CD4-positive, alpha-beta T cell treated with Interleukin-21 for 1 hour (primary cell): ENCODE measurements around the gene ZNF514.

Experiments
- DNase-seq: peaks from one replicate; pipeline ENCODE4 v3.0.0-alpha.2; 2020

The ZNF514 gene

GRCh38 chr2:95159690-95160449 is at the start of gene ZNF514:
ZNF514 (minus strand) TSS chr2:95159848; CDS start chr2:95153253, 6,595 bp downstream.
- DNase-seq, result peak; percentile 84

GRCh38 chr2:95208106-95208505 is 48.5 kb upstream of the ZNF514 start:
- DNase-seq, result no peak

GRCh38 chr2:95207111-95207961 is 47.7 kb upstream of the ZNF514 start, which contains the start of gene ZNF892:
ZNF892 (plus strand) TSS chr2:95207521; CDS start chr2:95207816, 295 bp downstream.
- peak; percentile 82 for DNase-seq

- no peak for DNase-seq
Measured at GRCh38 chr2:95206096-95206495, 46.4 kb upstream of the ZNF514 start.

DNA sequence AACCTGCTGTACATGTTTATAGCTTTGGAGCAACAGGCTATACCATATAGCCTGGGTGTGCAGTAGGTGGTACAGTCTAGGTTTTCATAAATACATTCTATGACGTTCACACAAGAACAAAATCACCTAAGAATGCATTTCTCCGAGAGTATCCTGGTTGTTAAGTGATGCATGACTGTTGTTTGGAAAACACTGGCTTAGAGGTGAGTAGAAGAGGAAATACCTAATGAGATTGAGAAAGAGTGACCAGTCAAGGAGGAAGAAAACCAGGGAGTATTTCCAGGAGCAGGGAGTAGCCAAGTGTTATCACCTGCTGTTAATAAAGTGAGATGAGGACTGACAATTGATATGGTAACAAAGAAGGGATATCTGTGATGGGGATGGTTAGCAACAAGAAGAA is 44.7 kb upstream of the ZNF514 start:
- DNase-seq, result no peak

GRCh38 chr2:95203911-95204310 is 44.3 kb upstream of the ZNF514 start:
- DNase-seq, result no peak

- DNase-seq, result peak; percentile 40
Measured at GRCh38 chr2:95192956-95193355, 33.3 kb upstream of the ZNF514 start.

DNA sequence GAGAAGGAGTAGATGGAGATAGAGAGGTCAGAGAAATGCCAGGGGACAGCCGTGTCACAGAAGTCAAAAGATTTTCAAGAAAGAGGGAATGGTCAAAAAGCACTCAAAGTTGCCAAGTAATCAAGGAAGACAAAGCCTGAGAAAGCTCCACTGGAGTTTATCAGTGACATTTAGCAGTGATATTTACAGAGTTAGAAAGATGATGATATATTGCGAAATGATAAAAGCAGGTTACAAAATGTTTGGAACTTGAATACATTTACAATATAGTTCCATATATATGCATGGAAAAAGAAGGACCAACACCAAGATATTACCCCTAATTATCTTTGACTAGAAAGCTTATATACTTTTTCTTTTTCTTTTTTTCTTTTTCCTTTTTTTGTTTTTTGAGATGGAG is 26.3 kb upstream of the ZNF514 start:
- DNase-seq, result no peak

DNA sequence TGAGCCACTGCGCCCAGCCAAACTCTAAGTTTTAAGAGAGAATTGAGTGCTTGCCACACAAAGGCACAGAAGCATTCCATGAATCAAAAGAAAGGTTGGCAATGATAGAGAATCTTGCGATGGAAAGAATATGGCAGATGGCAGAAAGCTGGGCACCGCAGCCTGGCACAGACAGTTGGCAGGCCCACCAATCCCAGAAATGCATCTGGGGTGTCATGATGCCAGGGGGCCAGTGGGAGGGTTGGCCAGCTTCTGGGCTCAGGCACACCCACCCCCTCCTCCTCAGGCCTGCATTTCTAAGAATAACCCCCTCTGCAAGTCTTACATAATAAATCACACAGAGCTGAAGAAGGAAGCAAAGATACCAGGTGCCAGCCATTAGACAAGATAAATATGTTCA is 25.5 kb upstream of the ZNF514 start:
- DNase-seq, result no peak

DNA sequence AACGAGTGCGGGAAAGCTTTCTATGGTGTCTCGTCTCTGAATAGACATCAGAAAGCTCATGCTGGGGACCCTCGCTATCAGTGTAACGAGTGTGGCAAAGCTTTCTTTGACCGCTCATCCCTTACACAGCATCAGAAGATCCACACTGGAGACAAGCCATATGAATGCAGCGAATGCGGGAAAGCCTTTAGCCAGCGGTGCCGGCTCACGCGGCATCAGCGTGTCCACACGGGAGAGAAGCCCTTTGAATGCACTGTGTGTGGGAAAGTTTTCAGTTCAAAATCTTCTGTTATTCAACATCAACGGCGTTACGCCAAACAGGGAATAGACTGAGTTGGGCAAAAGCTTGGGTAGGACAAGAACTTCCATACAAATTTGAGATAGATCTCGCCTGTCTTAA is 22.1 kb upstream of the ZNF514 start:
- DNase-seq, result no peak

DNA sequence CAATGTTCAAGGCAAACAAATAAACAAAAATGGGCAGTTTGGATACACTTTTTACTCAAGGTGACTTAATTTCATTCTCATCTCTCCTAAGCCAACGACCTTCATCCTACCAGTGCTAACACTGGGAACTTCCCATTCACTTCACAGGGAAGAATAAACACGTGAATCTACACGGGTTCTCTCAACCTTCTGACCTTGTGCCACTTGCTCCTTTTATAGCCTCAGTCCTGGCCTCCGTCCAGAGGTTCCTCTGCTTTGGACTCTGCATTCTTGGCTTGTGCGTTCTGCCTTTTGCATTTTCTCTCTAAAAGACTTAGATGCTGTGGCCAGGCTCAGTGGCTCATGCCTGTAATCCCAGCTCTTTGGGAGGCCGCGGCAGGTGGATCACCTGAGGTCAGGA is 19.8 kb upstream of the ZNF514 start:
- DNase-seq, result no peak

- DNase-seq, result no peak
Measured at GRCh38 chr2:95174031-95174542, 14.4 kb upstream of the ZNF514 start.

DNA sequence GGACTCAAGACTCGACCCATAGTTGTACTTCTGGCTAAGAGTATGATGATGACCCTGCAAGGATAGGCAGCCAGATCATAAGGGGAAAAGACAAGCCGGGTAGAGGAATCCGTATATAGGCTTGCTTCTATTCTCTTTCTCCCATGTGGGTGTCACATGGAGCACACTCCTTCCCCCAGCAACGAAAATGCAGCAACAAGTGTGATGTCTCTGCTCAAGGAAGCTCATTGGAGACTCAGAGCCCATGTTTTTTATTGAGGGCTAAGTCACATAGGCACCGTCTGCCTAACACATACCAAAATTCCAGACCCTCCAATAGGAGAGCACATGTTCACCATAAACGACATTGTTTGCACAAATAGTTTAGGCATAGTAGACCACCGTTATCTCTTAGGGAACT is 12.3 kb upstream of the ZNF514 start:
- no peak for DNase-seq

- no peak for DNase-seq
Measured at GRCh38 chr2:95166065-95166763, 6.6 kb upstream of the ZNF514 start.

DNA sequence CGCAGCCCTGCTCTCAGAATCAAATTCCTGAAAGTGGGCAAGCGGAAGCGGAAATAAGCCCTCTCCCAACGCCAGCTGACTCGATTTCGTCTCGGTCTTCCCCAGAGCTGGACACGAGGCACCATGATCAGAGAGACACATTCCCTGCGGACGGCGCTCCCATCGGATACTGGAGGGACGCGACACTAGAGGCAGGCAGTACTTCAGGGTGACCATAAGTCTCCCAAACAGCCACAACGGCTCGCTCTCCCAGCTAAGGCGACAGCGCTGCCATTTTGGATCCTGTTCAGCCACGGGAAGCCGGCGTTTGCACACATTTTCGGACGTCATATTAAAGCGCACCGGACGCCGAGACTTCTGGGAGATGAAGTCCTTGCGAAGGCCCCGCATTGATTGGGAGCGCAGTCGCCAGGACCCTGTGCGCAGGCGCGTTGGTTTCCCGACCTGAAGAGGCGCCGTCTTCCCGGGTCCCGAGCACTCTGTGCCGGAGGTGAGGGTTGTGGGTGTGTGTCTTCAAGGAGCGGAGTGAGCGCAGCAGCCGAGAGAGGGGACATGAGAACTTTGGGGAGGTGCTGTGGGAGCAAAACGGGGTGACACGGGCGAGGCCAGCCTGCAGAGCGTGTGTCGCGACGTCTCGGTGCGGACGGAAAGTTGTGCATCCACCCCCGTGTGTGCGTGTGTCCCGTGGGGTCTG is 5.9 kb upstream of the ZNF514 start, which contains the start of gene ZNF2:
Gene ZNF2 (plus strand): TSS at position 439 of the 694 bp plus-strand sequence. CDS start 10,418 bp downstream, outside the sequence.
- DNase-seq, result peak; percentile 97

- DNase-seq, result no peak
Measured at GRCh38 chr2:95165030-95165370, 5.4 kb upstream of the ZNF514 start.

- no peak for DNase-seq
Measured at GRCh38 chr2:95158891-95159619, 593 bp downstream of the ZNF514 start.

DNA sequence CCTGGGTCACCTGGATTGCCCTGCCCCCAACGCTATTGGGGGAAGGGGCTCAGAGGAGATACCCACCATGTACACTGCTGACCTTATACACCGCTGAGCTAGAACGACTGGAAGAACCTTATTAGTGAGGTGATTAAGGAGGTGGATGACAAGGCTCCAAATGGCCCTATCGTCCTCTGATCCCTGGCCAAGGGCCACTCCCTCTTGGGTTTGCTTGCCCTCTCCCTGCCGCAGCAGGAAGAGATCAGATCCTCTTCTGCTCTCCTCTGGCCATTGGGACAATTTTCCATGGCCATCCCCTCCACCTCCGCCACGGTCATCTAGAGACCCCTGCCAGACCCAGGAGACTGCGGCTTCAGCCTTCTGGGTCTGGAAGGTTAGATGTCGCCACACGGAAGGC is 1.2 kb downstream of the ZNF514 start:
- DNase-seq, result no peak

DNA sequence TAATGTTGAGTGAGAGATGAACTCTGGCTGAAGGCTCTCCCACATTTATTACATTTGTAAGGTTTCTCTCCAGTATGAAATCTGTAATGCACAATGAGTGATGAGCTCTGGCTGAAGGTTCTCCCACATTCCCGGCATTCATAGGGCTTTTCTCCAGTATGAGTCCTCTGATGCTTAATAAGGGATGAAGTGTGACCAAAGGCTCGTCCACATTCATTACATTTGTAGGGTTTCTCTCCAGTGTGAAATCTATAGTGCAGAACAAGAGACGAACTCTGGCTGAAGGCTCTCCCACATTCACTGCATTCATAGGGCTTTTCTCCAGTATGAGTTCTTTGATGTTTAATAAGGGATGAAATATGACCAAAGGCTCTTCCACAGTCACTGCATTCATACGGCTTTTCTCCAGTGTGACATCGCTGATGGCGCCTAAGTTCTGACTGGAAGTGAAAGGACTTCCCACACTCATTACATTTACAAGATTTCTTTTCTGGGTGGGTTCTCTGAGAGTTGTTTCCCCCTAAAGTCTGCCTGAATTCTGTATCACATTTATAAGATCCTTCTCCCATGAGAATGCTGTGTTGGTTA is 10.2 kb downstream of the ZNF514 start:
- DNase-seq, result no peak

GRCh38 chr2:95143838-95144237 is 15.8 kb downstream of the ZNF514 start:
- DNase-seq, result no peak

- DNase-seq, result no peak
Measured at GRCh38 chr2:95138702-95139101, 20.9 kb downstream of the ZNF514 start.

DNA sequence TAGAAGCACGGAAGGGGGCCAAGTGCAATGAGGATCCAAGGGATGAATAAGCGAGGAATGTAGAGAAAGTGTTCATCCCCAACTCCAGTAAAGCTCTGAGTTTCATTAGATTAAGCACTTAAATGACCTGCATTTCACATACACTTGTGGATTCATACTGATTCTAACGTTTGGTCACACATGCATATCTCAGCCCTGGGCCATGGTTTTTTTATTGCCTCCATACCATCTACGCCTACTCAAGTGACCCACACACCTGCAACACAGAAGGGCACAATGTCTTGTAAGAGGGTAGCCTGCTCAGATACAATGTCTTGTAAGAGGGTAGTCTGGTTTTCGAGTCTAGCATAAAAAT is 37.5 kb downstream of the ZNF514 start:
- DNase-seq, result no peak
